Adrenal gland (tissue), 19 donors: ENCODE data around the gene RPL36A. TPM values are rescaled to one million over a fixed set of nuclear protein-coding genes. Genes with fewer than 3 reads are reported as not detected.

ENCODE experiments used
- DNase-seq, 7 donors: peaks; one replicate each; pipeline ENCODE4 v3.0.0-alpha.2; 2019 to 2020
- H3K27ac ChIP-seq, 5 donors: fragments of 200-600 bp; sonication (generic) in 4 of 5; 1 replicate in 3 of 5; 2 replicates in 2 of 5; pipeline versions ENCODE4 v1.5.1 to v1.8.0; 2016 to 2020; ENCODE audit warnings: mild to moderate bottlenecking in 1 of 5
- H3K27me3 ChIP-seq: fragments of 200-600 bp; 2 replicates; pipeline ENCODE4 v1.8.0; 2021
- H3K36me3 ChIP-seq, 2 donors: fragments of 200-600 bp; replicated peaks in 1 of 2; 1 replicate in 1 of 2; 2 replicates in 1 of 2; pipeline versions ENCODE4 v1.5.1 to v1.8.0; 2018 to 2022
- H3K4me1 ChIP-seq, 2 donors: fragments of 200-600 bp; replicated peaks in 1 of 2; 1 replicate in 1 of 2; 2 replicates in 1 of 2; pipeline versions ENCODE4 v1.5.1 to v1.8.0; 2018 to 2021
- H3K4me3 ChIP-seq, 4 donors: fragments of 200-600 bp; sonication (generic) in 3 of 4; one replicate each; pipeline ENCODE4 v1.5.1; 2016 to 2018
- H3K9me3 ChIP-seq, 3 donors: fragments of 200-600 bp; sonication (generic) in 1 of 3; replicated peaks in 1 of 3; 1 replicate in 2 of 3; 2 replicates in 1 of 3; pipeline versions ENCODE4 v1.5.1 to v1.8.0; 2016 to 2021
- POLR2A ChIP-seq, 2 donors: fragments of 450-650 bp; IDR thresholded peaks; one replicate each; pipeline ENCODE4 v1.6.1; 2017; ENCODE audit warnings: antibody characterized with exemption in 2 of 2, mild to moderate bottlenecking in 2 of 2, moderate library complexity in 1 of 2
- WGBS, 4 donors: extraction: QIAGEN DNeasy Blood & Tissue Kit in 2 of 4; methylation state at CpG; one replicate each; pipeline versions ENCODE4 v1.1.5 to v1.1.7; 2013 to 2017; 5-methylcytosine and 5-hydroxymethylcytosine counted together
- intact Hi-C, 2 donors: fragments of 100-400 bp; cut with DNase I; formaldehyde crosslinking; loops; one replicate each; pipeline versions ENCODE4 v1.14.1 to v1.15.0; 2022 to 2023
- long read RNA-seq, 10 donors: library from polyadenylated mRNA in 3 of 10; unstranded in 2 of 10; stranded (forward) in 1 of 10; transcript quantifications; one replicate each; pipeline ENCODE4 v2.0.0 and lab custom pipeline, GENCODE V29; 2021 to 2026
- polyA plus RNA-seq, 3 donors: library from polyadenylated mRNA; stranded (reverse); fragments of 200-250 nt in 2 of 3; fragments of 350-450 nt in 1 of 3; fragmentation: Illumina TruSeq in 1 of 3; extraction: RNeasy Lipid Tissue Mini Kit (QIAGEN cat#74804) in 1 of 3; gene quantifications; one replicate each; pipeline ENCODE4 v1.2.3, GENCODE V29; 2013 to 2014
- total RNA-seq, 9 donors: library from RNA; depleted of rRNA in 4 of 9; stranded (reverse); fragments of >200 nt in 4 of 9; fragments of 120-200 nt in 1 of 9; fragmentation: NEBNext Ultra II Directional in 1 of 9; extraction: Animal tissue kit (Norgen Biotek cat#: 25700) in 1 of 9; gene quantifications; one replicate each; pipeline versions ENCODE4 v1.1.0 to v1.2.4, GENCODE V29; 2013 to 2023
- TF ChIP-seq, protein P1 (sequence below), 6 experiments: fragments of 450-650 bp in 4 of 6; fragments of 200-600 bp in 2 of 6; sonication (generic) in 1 of 6; IDR thresholded peaks; 1 replicate in 5 of 6; 2 replicates in 1 of 6; pipeline versions ENCODE4 v1.5.1 to v1.8.0; 2016 to 2021; ENCODE audit warnings: antibody characterized with exemption in 6 of 6, mild to moderate bottlenecking in 2 of 6, moderate library complexity in 1 of 6
- donor health status: healthy with polysubstance abuse.
- donor health status: Bipolar disorder and iron deficiency.
- donor health status: DM: yes; HTN: yes; CAD: no.
- donor health status: DM: no; HTN: no; CAD: no.
- donor health status: DM: no; HTN: no; CAD: no.
- donor health status: DM: yes; HTN: yes; CAD: no.

Gene RPL36A
- 1,000 to 10,000 TPM in 3 of 9 donors, 100 to 1,000 TPM in 6; 122 to 1,462 (median 194) TPM for total RNA-seq
- 1,000 to 10,000 TPM in 2 of 3 donors, 100 to 1,000 TPM in 1; 990 to 3,551 (median 1,778) TPM for polyA plus RNA-seq
- long read RNA-seq, donor 1, transcript RPL36A-204 (3 exons, 2,240 nt) = minor isoform, 6 of 75 reads
- long read RNA-seq, donor 1, transcript RPL36A-203 (5 exons, 910 nt) = major isoform, 59 of 75 reads
- long read RNA-seq, donor 1, transcript RPL36A-202 (4 exons, 691 nt) = minor isoform, 8 of 75 reads
- long read RNA-seq, donor 1, partial matches to known transcripts = 0 of 75 reads
- long read RNA-seq, donor 1, other reads (novel, unspliced or antisense) = 0 of 75 reads
- long read RNA-seq, donor 2, transcript RPL36A-202 (4 exons, 691 nt) = minor isoform, 6 of 34 reads
- long read RNA-seq, donor 2, transcript RPL36A-203 (5 exons, 910 nt) = major isoform, 25 of 34 reads
- long read RNA-seq, donor 2, partial matches to known transcripts = 0 of 34 reads
- long read RNA-seq, donor 2, other reads (novel, unspliced or antisense) = 0 of 34 reads
- long read RNA-seq, donor 3, transcript RPL36A-204 (3 exons, 2,240 nt) = minor isoform, 5 of 61 reads
- long read RNA-seq, donor 3, transcript RPL36A-203 (5 exons, 910 nt) = major isoform, 51 of 61 reads
- long read RNA-seq, donor 3, partial matches to known transcripts = 0 of 61 reads
- long read RNA-seq, donor 3, other reads (novel, unspliced or antisense) = 0 of 61 reads
- long read RNA-seq, donor 4, transcript RPL36A-203 (5 exons, 910 nt) = major isoform, 217 of 221 reads
- long read RNA-seq, donor 4, partial matches to known transcripts = 1 of 221 reads
- long read RNA-seq, donor 4, other reads (novel, unspliced or antisense) = 1 of 221 reads
- long read RNA-seq, donor 5, transcript RPL36A-203 (5 exons, 910 nt) = major isoform, 129 of 137 reads
- long read RNA-seq, donor 5, partial matches to known transcripts = 5 of 137 reads
- long read RNA-seq, donor 5, other reads (novel, unspliced or antisense) = 0 of 137 reads
- long read RNA-seq, donor 6, transcript RPL36A-203 (5 exons, 910 nt) = major isoform, 251 of 255 reads
- long read RNA-seq, donor 6, partial matches to known transcripts = 0 of 255 reads
- long read RNA-seq, donor 6, other reads (novel, unspliced or antisense) = 2 of 255 reads
- long read RNA-seq, donor 7, transcript RPL36A-203 (5 exons, 910 nt) = major isoform, 28 of 32 reads
- long read RNA-seq, donor 7, partial matches to known transcripts = 0 of 32 reads
- long read RNA-seq, donor 7, other reads (novel, unspliced or antisense) = 0 of 32 reads
- long read RNA-seq, donor 8, transcript RPL36A-203 (5 exons, 910 nt) = major isoform, 41 of 55 reads
- long read RNA-seq, donor 8, transcript RPL36A-202 (4 exons, 691 nt) = minor isoform, 9 of 55 reads
- long read RNA-seq, donor 8, partial matches to known transcripts = 0 of 55 reads
- long read RNA-seq, donor 8, other reads (novel, unspliced or antisense) = 0 of 55 reads
- long read RNA-seq, donor 9, transcript RPL36A-203 (5 exons, 910 nt) = major isoform, 36 of 42 reads
- long read RNA-seq, donor 9, partial matches to known transcripts = 0 of 42 reads
- long read RNA-seq, donor 9, other reads (novel, unspliced or antisense) = 0 of 42 reads
- long read RNA-seq, donor 10, transcript RPL36A-203 (5 exons, 910 nt) = major isoform, 7 of 12 reads
- long read RNA-seq, donor 10, partial matches to known transcripts = 0 of 12 reads
- long read RNA-seq, donor 10, other reads (novel, unspliced or antisense) = 0 of 12 reads

DNA sequence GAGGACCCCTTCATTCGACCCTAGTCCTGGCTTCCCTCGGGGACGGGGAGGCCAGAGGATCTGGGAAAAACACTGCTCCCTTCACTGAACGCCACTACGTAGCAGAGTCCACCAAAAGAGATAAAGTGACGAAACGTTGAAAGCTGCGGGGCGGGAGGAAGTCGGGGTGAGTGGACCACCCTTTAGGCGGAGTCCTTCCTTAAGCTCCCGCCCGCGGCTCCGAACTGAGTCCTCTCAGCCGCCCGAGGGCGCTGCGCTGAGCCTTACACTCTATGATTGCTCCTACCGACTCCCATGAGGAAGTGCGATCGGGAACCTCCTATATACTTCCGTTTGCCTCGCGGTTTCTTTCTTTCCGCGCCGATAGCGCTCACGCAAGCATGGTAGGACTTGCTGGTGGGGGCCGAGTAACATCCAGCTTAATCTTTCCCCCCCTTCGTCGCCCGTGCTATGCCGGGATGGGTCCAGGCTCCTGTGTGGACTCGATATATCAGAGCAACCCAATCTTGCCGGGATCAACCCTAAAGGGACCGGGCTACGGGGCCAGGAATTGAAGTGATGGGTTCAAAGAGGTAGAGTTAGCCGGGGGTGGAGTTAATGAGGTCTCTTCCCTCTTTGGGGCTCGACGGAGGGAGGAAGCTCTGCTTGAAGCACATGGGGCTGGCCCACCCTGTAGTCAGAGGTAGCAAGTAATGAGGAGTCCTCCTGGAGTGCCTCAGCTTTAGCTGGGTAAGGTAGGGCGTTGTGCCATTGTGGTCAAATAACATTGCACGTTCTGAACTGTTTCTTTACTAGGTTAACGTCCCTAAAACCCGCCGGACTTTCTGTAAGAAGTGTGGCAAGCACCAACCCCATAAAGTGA lies at the start of gene RPL36A:
Gene RPL36A, plus strand, starts transcription at position 348 of the 862 bp plus-strand sequence. Its CDS starts 33 bp downstream, at position 381.
- Histone ChIP-seq H3K9me3 (no peaks in the 10 kb centered on the region), H3K36me3 (no peaks in the 10 kb centered on the region), H3K4me1 (no peaks in the 10 kb centered on the region), H3K27me3 (no peaks in the 10 kb centered on the region), H3K27ac (peak within 1 kb of the TSS in 4 of 5 donors; percentile 10 to 81 (median 54)), H3K4me3 (peak within 1 kb of the TSS in 3 of 4 donors; percentile 18 to 58 (median 31))
- TF ChIP-seq, protein P1, sequence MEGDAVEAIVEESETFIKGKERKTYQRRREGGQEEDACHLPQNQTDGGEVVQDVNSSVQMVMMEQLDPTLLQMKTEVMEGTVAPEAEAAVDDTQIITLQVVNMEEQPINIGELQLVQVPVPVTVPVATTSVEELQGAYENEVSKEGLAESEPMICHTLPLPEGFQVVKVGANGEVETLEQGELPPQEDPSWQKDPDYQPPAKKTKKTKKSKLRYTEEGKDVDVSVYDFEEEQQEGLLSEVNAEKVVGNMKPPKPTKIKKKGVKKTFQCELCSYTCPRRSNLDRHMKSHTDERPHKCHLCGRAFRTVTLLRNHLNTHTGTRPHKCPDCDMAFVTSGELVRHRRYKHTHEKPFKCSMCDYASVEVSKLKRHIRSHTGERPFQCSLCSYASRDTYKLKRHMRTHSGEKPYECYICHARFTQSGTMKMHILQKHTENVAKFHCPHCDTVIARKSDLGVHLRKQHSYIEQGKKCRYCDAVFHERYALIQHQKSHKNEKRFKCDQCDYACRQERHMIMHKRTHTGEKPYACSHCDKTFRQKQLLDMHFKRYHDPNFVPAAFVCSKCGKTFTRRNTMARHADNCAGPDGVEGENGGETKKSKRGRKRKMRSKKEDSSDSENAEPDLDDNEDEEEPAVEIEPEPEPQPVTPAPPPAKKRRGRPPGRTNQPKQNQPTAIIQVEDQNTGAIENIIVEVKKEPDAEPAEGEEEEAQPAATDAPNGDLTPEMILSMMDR (IDR thresholded peaks at IDR 0.05) = peak; percentile 27 to 65 (median 58)
- peak; percentile 51 to 73 for TF ChIP-seq POLR2A (IDR thresholded peaks at IDR 0.05)
- intact Hi-C loops = no loop called here
- 0 to 51% (median 17%) methylated on average over 16 to 47 of the region's 47 CpGs for WGBS, 4 donors
- peak; percentile 77 to 93 (median 86) for DNase-seq

DNA sequence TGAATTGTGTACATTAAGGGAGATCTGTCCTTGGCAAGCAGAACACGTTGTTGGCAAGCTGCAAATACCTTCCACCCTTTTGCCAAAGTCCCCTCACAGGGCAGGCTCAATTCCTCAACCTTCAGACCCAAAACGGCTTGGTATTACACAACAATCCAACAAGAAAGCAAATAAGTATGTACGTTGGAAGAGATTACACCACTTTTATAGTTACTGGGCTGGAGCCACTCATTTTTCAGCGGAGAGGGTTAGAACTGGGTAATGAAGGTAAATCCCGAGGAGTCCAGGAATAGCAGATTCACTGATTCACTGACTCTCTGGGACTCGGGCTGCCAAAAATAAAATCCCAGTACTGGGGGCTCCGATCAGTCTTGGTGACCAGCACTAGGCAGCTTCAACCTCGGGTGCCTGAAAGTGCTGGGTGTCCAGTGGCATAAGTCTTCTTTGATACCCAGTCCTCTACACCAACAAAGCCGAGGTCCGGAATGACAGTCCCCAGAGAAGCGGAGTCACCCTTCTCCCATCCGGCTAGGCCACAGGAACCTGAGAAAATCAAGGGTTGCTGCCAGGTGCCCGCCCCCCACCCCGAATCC lies 42.9 kb upstream of the RPL36A start:
- Histone ChIP-seq H3K4me3 (peak overlapping the region in 3 of 4 donors; percentile 61 to 64 (median 62)), H3K36me3 (no peaks in the 10 kb centered on the region), H3K9me3 (no peaks in the 10 kb centered on the region), H3K27me3 (no peaks in the 10 kb centered on the region), H3K4me1 (no peaks in the 10 kb centered on the region), H3K27ac (peak overlapping the region in 3 of 5 donors; percentile 56 to 86 (median 82))
- TF ChIP-seq, protein P1 (IDR thresholded peaks at IDR 0.05) = no peak
- no peak for TF ChIP-seq POLR2A (IDR thresholded peaks at IDR 0.05)
- 0 to 44% (median 16%) methylated on average over 3 to 14 of the region's 14 CpGs for WGBS, 4 donors
- intact Hi-C loops = no loop called here
- DNase-seq = peak in 4 of 7 donors; percentile 4 to 43 (median 18)
